Measurements from ENCODE around the gene RIC3. TPM values are rescaled to one million over a fixed set of nuclear protein-coding genes. Genes with fewer than 3 reads are reported as not detected.

The RIC3 gene
- total RNA-seq, 1 donor from 2014 or later: 3.0 TPM

GRCh38 chr11:8080674-8081590, 87.9 kb downstream of the RIC3 start, which contains the start of gene TUB:
TUB (plus strand) TSS chr11:8081211; CDS start chr11:8081511, 300 bp downstream.
- Histone ChIP-seq H4K20me1 (ENCODE audit: insufficient read depth, low read length) (peaks cover 35% of the 10 kb centered on the region), H3K27ac (ENCODE audit: low read depth, low read length) (no peak within 1 kb of the TSS), H3K79me2 (ENCODE audit: insufficient read depth, low read length) (peaks cover 3% of the 10 kb centered on the region), H3K36me3 (ENCODE audit: insufficient read depth, low read length) (no peaks in the 10 kb centered on the region), H2AFZ (ENCODE audit: low read depth, low read length) (peak within 1 kb of the TSS; percentile 92), H3K9ac (ENCODE audit: low read length) (peak within 1 kb of the TSS; percentile 62), H3K27me3 (ENCODE audit: insufficient read depth, low read length) (peaks cover 3% of the 10 kb centered on the region), H3K4me2 (ENCODE audit: low read length) (peak within 1 kb of the TSS; percentile 89), H3K4me3 (ENCODE audit: insufficient read depth, low read depth, low read length) (peak within 1 kb of the TSS; percentile 61), H3K4me1 (ENCODE audit: insufficient read depth, low read length) (peaks cover 8% of the 10 kb centered on the region), H3K9me3 (ENCODE audit: insufficient read depth, low read depth, low read length) (no peaks in the 10 kb centered on the region)
- TF ChIP-seq EZH2 (IDR thresholded peaks at IDR 0.05; ENCODE audit: insufficient read depth, low read length): no peak
- TF ChIP-seq CTCF (IDR thresholded peaks at IDR 0.05; ENCODE audit: insufficient read depth, low read depth, low read length): no peak
- Mint-ChIP-seq H3K4me3 (ENCODE audit: unreplicated experiment) (peak within 1 kb of the TSS; percentile 80), H3K9me3 (ENCODE audit: unreplicated experiment) (peaks cover 5% of the 10 kb centered on the region), H3K27me3 (ENCODE audit: low read depth, unreplicated experiment) (peaks cover 49% of the 10 kb centered on the region), H3K4me1 (ENCODE audit: low read depth, unreplicated experiment) (peaks cover 17% of the 10 kb centered on the region), H3K36me3 (ENCODE audit: low read depth, unreplicated experiment) (no peaks in the 10 kb centered on the region), H3K27ac (ENCODE audit: unreplicated experiment) (peak within 1 kb of the TSS; percentile 29)
- FAIRE-seq: no peak
- DNase-seq (ENCODE audit: low read depth): no peak

- Histone ChIP-seq H3K9me3 (ENCODE audit: insufficient read depth, low read depth, low read length) (no peaks in the 10 kb centered on the region), H3K4me3 (ENCODE audit: insufficient read depth, low read depth, low read length) (peak overlapping the region; percentile 61), H4K20me1 (ENCODE audit: insufficient read depth, low read length) (peaks cover 27% of the 10 kb centered on the region), H3K79me2 (ENCODE audit: insufficient read depth, low read length) (peaks cover 3% of the 10 kb centered on the region), H3K27ac (ENCODE audit: low read depth, low read length) (no peak overlapping the region), H2AFZ (ENCODE audit: low read depth, low read length) (peak overlapping the region; percentile 92), H3K9ac (ENCODE audit: low read length) (peak overlapping the region; percentile 62), H3K36me3 (ENCODE audit: insufficient read depth, low read length) (no peaks in the 10 kb centered on the region), H3K4me1 (ENCODE audit: insufficient read depth, low read length) (peaks cover 13% of the 10 kb centered on the region), H3K4me2 (ENCODE audit: low read length) (peak overlapping the region; percentile 89), H3K27me3 (ENCODE audit: insufficient read depth, low read length) (peaks cover 3% of the 10 kb centered on the region)
- Mint-ChIP-seq H3K27me3 (ENCODE audit: low read depth, unreplicated experiment) (peaks cover 46% of the 10 kb centered on the region), H3K4me1 (ENCODE audit: low read depth, unreplicated experiment) (peaks cover 17% of the 10 kb centered on the region), H3K9me3 (ENCODE audit: unreplicated experiment) (peaks cover 5% of the 10 kb centered on the region), H3K36me3 (ENCODE audit: low read depth, unreplicated experiment) (no peaks in the 10 kb centered on the region), H3K4me3 (ENCODE audit: unreplicated experiment) (peak overlapping the region; percentile 79), H3K27ac (ENCODE audit: unreplicated experiment) (no peak overlapping the region)
- no peak for FAIRE-seq
- TF ChIP-seq EZH2 (IDR thresholded peaks at IDR 0.05; ENCODE audit: insufficient read depth, low read length): no peak
- TF ChIP-seq CTCF (IDR thresholded peaks at IDR 0.05; ENCODE audit: insufficient read depth, low read depth, low read length): no peak
- no peak for DNase-seq (ENCODE audit: low read depth)
Measured at GRCh38 chr11:8080069-8080670, 88.7 kb downstream of the RIC3 start.
